GM18499 (cell line): ENCODE measurements around the gene RECK.

Experiments
- ATAC-seq: cut with Tn5 transposase; IDR thresholded peaks from one replicate; pipeline ENCODE4 v1.9.1; 2021; ENCODE audit warnings: moderate number of reproducible peaks; ENCODE audit not compliant: insufficient read depth, unreplicated experiment

RECK gene

GRCh38 chr9:36169708-36170107, 133.0 kb downstream of the RECK start:
- no peak for ATAC-seq

- no peak for ATAC-seq
Observed at GRCh38 chr9:36170531-36170930, 133.8 kb downstream of the RECK start.

- no peak for ATAC-seq
Observed at GRCh38 chr9:36173861-36174260, 137.1 kb downstream of the RECK start.
